CD4-positive, alpha-beta memory T cell (primary cell): Measurements from ENCODE around the gene CILP2. TPM values are rescaled to one million over a fixed set of nuclear protein-coding genes. Genes with fewer than 3 reads are reported as not detected.

Experiments
- CTCF ChIA-PET: fragments of 350-600 bp; sonication (Branson Sonifier 250); formaldehyde crosslinking; loops from one replicate; lab custom pipeline; 2021; ENCODE audit warnings: inconsistent platforms; ENCODE audit not compliant: partially characterized antibody; lab: Charles Lee
- POLR2A ChIA-PET: fragments of 350-600 bp; sonication (Branson Sonifier 250); formaldehyde crosslinking; loops from one replicate; lab custom pipeline; 2021; ENCODE audit not compliant: partially characterized antibody; lab: Charles Lee
- DNase-seq, 5 donors: peaks; one replicate each; pipeline versions ENCODE4 v3.0.0 to v3.0.0-alpha.2; 2020 to 2022; ENCODE audit warnings: mixed read lengths in 1 of 5
- H3K27ac ChIP-seq: one replicate; pipeline ENCODE4 v1.7.0; 2013; ENCODE audit warnings: low read depth, low read length
- H3K27me3 ChIP-seq: 2 replicates; pipeline ENCODE4 v1.7.0; 2013; ENCODE audit warnings: mild to moderate bottlenecking, low read length, moderate library complexity; ENCODE audit not compliant: insufficient read depth
- H3K36me3 ChIP-seq: 2 replicates; pipeline ENCODE4 v1.7.0; 2013; ENCODE audit warnings: mild to moderate bottlenecking, low read length, moderate library complexity; ENCODE audit not compliant: insufficient read depth
- H3K4me1 ChIP-seq: 2 replicates; pipeline ENCODE4 v1.7.0; 2013; ENCODE audit warnings: mild to moderate bottlenecking, low read length, moderate library complexity; ENCODE audit not compliant: insufficient read depth
- H3K4me3 ChIP-seq, 2 donors: one replicate each; pipeline ENCODE4 v1.7.0; 2013; ENCODE audit warnings: low read length in 2 of 2, mild to moderate bottlenecking in 1 of 2
- H3K9me3 ChIP-seq, 2 donors: one replicate each; pipeline ENCODE4 v1.7.0; 2013; ENCODE audit warnings: low read length in 2 of 2, control low read depth in 1 of 2; ENCODE audit not compliant: control insufficient read depth in 1 of 2
- H3K27ac Mint-ChIP-seq, 7 donors: one replicate each; pipeline ENCODE4 v1.8.0; 2020 to 2021; ENCODE audit warnings: mixed read lengths in 7 of 7, mild to moderate bottlenecking in 6 of 7, inconsistent platforms in 3 of 7, moderate library complexity in 3 of 7
- H3K27me3 Mint-ChIP-seq, 2 donors: one replicate each; pipeline ENCODE4 v1.8.0; 2020 to 2021; ENCODE audit warnings: mixed read lengths in 2 of 2
- H3K36me3 Mint-ChIP-seq, 2 donors: one replicate each; pipeline ENCODE4 v1.8.0; 2020 to 2021; ENCODE audit warnings: mixed read lengths in 2 of 2, inconsistent platforms in 1 of 2, mild to moderate bottlenecking in 1 of 2
- H3K4me1 Mint-ChIP-seq, 4 donors: one replicate each; pipeline ENCODE4 v1.8.0; 2020 to 2021; ENCODE audit warnings: mixed read lengths in 4 of 4, mild to moderate bottlenecking in 1 of 4
- H3K4me3 Mint-ChIP-seq, 8 donors: one replicate each; pipeline ENCODE4 v1.8.0; 2020 to 2021; ENCODE audit warnings: mixed read lengths in 8 of 8, mild to moderate bottlenecking in 7 of 8, moderate library complexity in 6 of 8, inconsistent platforms in 3 of 8
- H3K9me3 Mint-ChIP-seq, 8 donors: one replicate each; pipeline ENCODE4 v1.8.0; 2020 to 2021; ENCODE audit warnings: mixed read lengths in 8 of 8, mild to moderate bottlenecking in 5 of 8, inconsistent platforms in 3 of 8, moderate library complexity in 1 of 8
- intact Hi-C: fragments of 100-400 bp; cut with micrococcal nuclease; formaldehyde crosslinking; loops from one replicate; pipeline ENCODE4 v1.15.1; 2023
- polyA plus RNA-seq, 2 donors: library from polyadenylated mRNA; unstranded; fragments of 300-500 nt; fragmentation: Illumina TruSeq; gene quantifications; one replicate each; pipeline ENCODE4 v1.2.3, GENCODE V29; 2021
- total RNA-seq, 2 experiments: library from RNA; stranded (reverse); gene quantifications; one replicate each; pipeline ENCODE4 v1.2.3, GENCODE V29; 2021

CILP2 gene
- total and polyA plus RNA-seq, 4 experiments from 2014 or later = 0.09 to 0.14 TPM; not detected in 2

DNA sequence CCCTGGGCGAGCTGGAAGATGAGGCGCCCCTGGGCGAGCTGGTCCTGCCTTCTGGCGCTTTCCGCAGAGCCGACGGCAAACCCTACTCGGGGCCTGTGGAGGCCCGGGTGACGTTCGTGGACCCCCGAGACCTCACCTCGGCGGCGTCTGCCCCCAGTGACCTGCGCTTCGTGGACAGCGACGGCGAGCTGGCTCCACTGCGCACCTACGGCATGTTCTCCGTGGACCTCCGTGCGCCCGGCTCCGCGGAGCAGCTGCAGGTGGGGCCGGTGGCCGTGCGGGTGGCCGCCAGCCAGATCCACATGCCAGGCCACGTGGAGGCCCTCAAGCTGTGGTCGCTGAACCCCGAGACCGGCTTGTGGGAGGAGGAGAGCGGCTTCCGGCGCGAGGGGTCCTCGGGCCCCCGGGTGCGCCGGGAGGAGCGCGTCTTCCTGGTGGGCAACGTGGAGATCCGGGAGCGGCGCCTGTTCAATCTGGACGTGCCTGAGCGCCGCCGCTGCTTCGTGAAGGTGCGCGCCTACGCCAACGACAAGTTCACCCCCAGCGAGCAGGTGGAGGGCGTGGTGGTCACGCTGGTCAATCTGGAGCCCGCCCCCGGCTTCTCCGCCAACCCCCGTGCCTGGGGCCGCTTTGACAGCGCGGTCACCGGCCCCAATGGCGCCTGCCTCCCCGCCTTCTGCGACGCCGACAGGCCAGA, 6.3 kb downstream of the CILP2 start:
- Mint-ChIP-seq H3K36me3 (no peaks in the 10 kb centered on the region), H3K9me3 (no peaks in the 10 kb centered on the region), H3K27ac (no peak overlapping the region), H3K4me3 (no peak overlapping the region), H3K4me1 (peaks cover 7 to 16% (median 10%) of the 10 kb centered on the region in 4 donors), H3K27me3 (peaks cover 0 to 3% of the 10 kb centered on the region in 2 donors)
- CTCF ChIA-PET = interaction anchor here (4.0 kb wide), 1 partner anchor 11 kb away, joined by 15 read pairs; no protein-coding TSS in a partner anchor
- no peak overlapping the region for H3K27ac ChIP-seq
- H3K36me3 ChIP-seq = no peaks in the 10 kb centered on the region
- intact Hi-C loops = no loop called here
- H3K4me3 ChIP-seq = no peak overlapping the region
- H3K4me1 ChIP-seq = peaks cover 17% of the 10 kb centered on the region
- H3K9me3 ChIP-seq = no peaks in the 10 kb centered on the region
- peak in 1 of 5 donors; percentile 3 for DNase-seq
- POLR2A ChIA-PET = no interaction called here
- H3K27me3 ChIP-seq = no peaks in the 10 kb centered on the region

GRCh38 chr19:19544954-19545591, 7.0 kb downstream of the CILP2 start:
- no peak overlapping the region for H3K27ac Mint-ChIP-seq
- ChIA-PET POLR2A (no interaction called here), CTCF (interaction anchor here (4.0 kb wide), 1 partner anchor 10 kb away, joined by 15 read pairs; no protein-coding TSS in a partner anchor)
- Histone ChIP-seq H3K36me3 (no peaks in the 10 kb centered on the region), H3K9me3 (no peaks in the 10 kb centered on the region), H3K27me3 (no peaks in the 10 kb centered on the region), H3K4me1 (peaks cover 17% of the 10 kb centered on the region), H3K27ac (no peak overlapping the region), H3K4me3 (no peak overlapping the region)
- intact Hi-C loops = no loop called here
- DNase-seq = no peak
- no peak overlapping the region for H3K4me3 Mint-ChIP-seq
- peaks cover 7 to 13% (median 10%) of the 10 kb centered on the region in 4 donors for H3K4me1 Mint-ChIP-seq
- H3K36me3 Mint-ChIP-seq = no peaks in the 10 kb centered on the region
- H3K9me3 Mint-ChIP-seq = no peaks in the 10 kb centered on the region
- peaks cover 0 to 3% of the 10 kb centered on the region in 2 donors for H3K27me3 Mint-ChIP-seq

DNA sequence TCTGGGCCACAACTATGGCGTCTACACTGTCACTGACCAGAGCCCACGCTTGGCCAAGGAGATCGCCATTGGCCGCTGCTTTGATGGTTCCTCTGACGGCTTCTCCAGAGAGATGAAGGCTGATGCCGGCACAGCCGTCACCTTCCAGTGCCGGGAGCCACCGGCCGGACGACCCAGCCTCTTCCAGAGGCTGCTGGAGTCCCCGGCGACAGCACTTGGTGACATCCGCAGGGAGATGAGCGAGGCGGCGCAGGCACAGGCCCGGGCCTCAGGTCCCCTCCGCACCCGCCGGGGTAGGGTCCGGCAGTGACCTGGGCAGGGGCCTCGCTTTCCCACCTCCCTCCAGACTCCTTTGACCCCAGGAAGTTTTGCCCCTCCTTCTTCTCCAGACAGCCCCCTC, 7.6 kb downstream of the CILP2 start:
- CTCF ChIA-PET = interaction anchor here (2.9 to 4.0 kb wide), 2 partner anchors 10 to 13 kb away, joined by 10 to 15 read pairs; no protein-coding TSS in a partner anchor
- POLR2A ChIA-PET = no interaction called here
- intact Hi-C loops = no loop called here

DNA sequence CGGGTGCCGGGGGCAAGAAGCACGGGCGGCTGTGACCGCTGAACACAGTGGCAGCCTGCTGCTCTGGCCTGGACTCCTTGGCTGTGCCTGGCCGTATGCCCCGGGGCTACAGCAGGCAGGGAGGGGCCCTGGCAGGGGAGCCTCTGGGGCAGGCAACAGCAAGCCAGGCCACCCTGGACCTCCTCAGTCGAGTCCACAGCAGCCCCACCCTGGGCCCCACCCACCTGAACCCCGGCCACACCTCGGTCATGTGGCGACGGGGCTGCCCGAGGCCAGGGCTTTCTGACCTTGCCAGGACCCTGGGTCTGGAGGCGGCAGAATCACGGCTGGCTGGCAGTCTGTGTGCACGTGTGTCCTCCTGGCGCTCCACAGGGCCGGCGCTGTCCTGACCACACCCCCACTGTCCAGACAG, 8.7 kb downstream of the CILP2 start:
- ChIA-PET POLR2A (no interaction called here), CTCF (interaction anchor here (2.9 to 4.0 kb wide), 2 partner anchors 9 to 14 kb away, joined by 10 to 15 read pairs; no protein-coding TSS in a partner anchor)
- Mint-ChIP-seq H3K4me3 (no peak overlapping the region), H3K27ac (peak overlapping the region in 1 of 7 donors; percentile 42), H3K36me3 (no peaks in the 10 kb centered on the region), H3K4me1 (peaks cover 0 to 5% (median 3%) of the 10 kb centered on the region in 4 donors), H3K9me3 (no peaks in the 10 kb centered on the region), H3K27me3 (peaks cover 0 to 3% of the 10 kb centered on the region in 2 donors)
- peaks cover 4% of the 10 kb centered on the region for H3K4me1 ChIP-seq
- no peak overlapping the region for H3K4me3 ChIP-seq
- peak in 1 of 5 donors; percentile 13 for DNase-seq
- H3K36me3 ChIP-seq = no peaks in the 10 kb centered on the region
- intact Hi-C loops = no loop called here
- H3K27ac ChIP-seq = no peak overlapping the region
- no peaks in the 10 kb centered on the region for H3K9me3 ChIP-seq
- no peaks in the 10 kb centered on the region for H3K27me3 ChIP-seq

More for the DNA sequence above, 7.6 kb downstream of the CILP2 start:
- Mint-ChIP-seq H3K4me3 (no peak overlapping the region), H3K4me1 (peaks cover 5 to 10% (median 7%) of the 10 kb centered on the region in 4 donors), H3K36me3 (no peaks in the 10 kb centered on the region), H3K27ac (no peak overlapping the region), H3K27me3 (peaks cover 0 to 3% of the 10 kb centered on the region in 2 donors), H3K9me3 (no peaks in the 10 kb centered on the region)
- DNase-seq = peak in 1 of 5 donors; percentile 3
- Histone ChIP-seq H3K36me3 (no peaks in the 10 kb centered on the region), H3K27ac (no peak overlapping the region), H3K4me3 (no peak overlapping the region), H3K9me3 (no peaks in the 10 kb centered on the region), H3K4me1 (peaks cover 14% of the 10 kb centered on the region), H3K27me3 (no peaks in the 10 kb centered on the region)

DNA sequence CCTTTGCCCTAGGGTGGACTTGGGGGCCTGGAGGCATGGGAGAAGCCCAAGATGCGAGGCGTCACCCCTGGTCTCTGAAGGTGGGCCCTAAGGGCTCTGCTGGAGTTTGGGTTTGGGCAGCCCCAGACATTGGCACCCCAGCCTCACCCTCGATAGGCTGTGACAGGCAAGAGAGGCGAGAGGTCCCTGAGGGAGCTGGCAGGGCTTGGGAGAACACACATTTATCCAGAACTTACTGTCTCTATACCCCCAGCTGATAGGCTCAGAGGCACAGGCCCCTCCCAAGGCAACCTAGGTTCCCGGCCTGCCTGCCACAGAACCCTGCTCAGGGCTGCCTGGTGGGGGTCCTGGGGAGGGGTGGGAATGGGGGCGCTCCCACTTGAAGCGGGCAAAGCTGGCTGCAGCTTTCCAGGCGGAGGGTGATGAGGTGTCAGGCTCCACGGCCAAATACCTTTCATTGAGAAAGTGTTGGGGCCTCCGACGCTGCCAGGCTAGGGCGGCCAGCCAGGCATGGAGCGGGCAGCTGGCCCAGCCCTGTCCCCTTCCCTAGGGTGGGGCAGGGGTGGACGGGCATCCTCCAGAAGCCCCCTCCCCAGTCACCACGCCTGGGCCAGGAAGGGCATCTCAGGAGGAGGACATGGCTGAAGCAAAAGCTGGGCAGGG, 9.7 kb downstream of the CILP2 start:
- Histone ChIP-seq H3K27me3 (no peaks in the 10 kb centered on the region), H3K4me1 (no peaks in the 10 kb centered on the region), H3K9me3 (no peaks in the 10 kb centered on the region), H3K4me3 (no peak overlapping the region), H3K36me3 (no peaks in the 10 kb centered on the region), H3K27ac (no peak overlapping the region)
- Mint-ChIP-seq H3K9me3 (no peaks in the 10 kb centered on the region), H3K4me1 (no peaks in the 10 kb centered on the region), H3K27ac (no peak overlapping the region), H3K27me3 (peaks cover 0 to 3% of the 10 kb centered on the region in 2 donors), H3K4me3 (no peak overlapping the region), H3K36me3 (no peaks in the 10 kb centered on the region)
- POLR2A ChIA-PET = no interaction called here
- DNase-seq = peak in 1 of 5 donors; percentile 22
- intact Hi-C loops = no loop called here
- CTCF ChIA-PET = interaction anchor here (1.4 to 4.0 kb wide), 3 partner anchors 8 to 16 kb away, joined by 3 to 15 read pairs (median 10); no protein-coding TSS in a partner anchor

DNA sequence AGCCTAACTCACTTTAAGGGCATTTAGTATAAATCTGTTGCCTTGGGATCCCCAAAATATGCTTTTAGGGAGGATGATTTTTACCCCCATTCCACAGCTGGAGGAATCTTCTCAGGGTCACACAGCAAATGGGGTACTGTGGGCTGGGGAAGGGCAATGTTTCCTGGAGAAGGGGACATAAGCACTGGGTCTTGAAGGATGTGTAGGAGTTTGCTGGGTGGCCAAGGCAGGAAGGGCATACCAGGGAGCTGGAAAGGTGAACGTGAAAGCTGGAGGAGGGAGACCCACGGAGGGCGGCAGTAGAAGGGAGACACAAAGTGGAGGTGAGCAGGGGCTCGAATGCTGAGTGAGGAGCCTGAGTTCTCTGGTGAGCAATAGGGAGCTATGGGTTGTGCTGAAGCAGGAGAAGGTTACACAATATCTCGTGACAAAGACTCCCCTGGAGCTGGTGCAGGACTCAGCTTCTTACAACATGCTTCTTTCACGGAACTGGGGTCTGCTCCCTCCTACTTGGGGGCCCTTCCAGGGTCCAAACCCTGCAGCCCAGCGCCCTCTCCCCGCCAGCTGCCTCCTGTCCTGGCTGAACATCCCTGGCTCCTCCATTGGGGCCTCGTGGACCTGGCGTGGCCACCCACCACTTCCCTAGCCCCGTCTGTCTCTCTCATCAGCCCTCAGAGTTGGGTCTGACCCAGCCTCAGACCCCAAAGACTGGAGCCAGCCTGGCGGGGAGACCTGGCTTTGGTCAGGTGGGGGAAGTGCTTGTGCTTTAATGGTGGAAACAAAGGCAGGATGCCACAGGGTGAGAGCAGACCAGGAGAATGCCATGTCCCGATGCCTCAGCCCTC, 11.1 kb downstream of the CILP2 start:
- no peaks in the 10 kb centered on the region for H3K36me3 ChIP-seq
- H3K9me3 ChIP-seq = no peaks in the 10 kb centered on the region
- peaks cover 0 to 2% (median 0%) of the 10 kb centered on the region in 4 donors for H3K4me1 Mint-ChIP-seq
- no peaks in the 10 kb centered on the region for H3K4me1 ChIP-seq
- no peaks in the 10 kb centered on the region for H3K27me3 ChIP-seq
- peaks cover 0 to 3% of the 10 kb centered on the region in 2 donors for H3K27me3 Mint-ChIP-seq
- POLR2A ChIA-PET = interaction anchor here (1.3 kb wide), 1 partner anchor 50 kb away, joined by 3 read pairs; no protein-coding TSS in a partner anchor
- no peaks in the 10 kb centered on the region for H3K9me3 Mint-ChIP-seq
- peak overlapping the region in 1 of 7 donors; percentile 19 for H3K27ac Mint-ChIP-seq
- no peak overlapping the region for H3K4me3 Mint-ChIP-seq
- no peak overlapping the region for H3K4me3 ChIP-seq
- no peaks in the 10 kb centered on the region for H3K36me3 Mint-ChIP-seq
- intact Hi-C loops = no loop called here
- no peak overlapping the region for H3K27ac ChIP-seq
- DNase-seq = peak in 1 of 5 donors; percentile 2
- CTCF ChIA-PET = interaction anchor here (1.0 to 1.4 kb wide), 3 partner anchors 9 to 95 kb away, joined by 3 to 4 read pairs (median 3); no protein-coding TSS in a partner anchor
